HCT116 (cell line): ENCODE data around the gene BRD2. TPM values are rescaled to one million over a fixed set of nuclear protein-coding genes. Genes with fewer than 3 reads are reported as not detected.

Experiments
- ATAC-seq: fragments of 200-7000 bp; cut with Tn5 transposase; 2 replicates; pipeline ENCODE4 v1.9.1; 2020; ENCODE audit warnings: mild to moderate bottlenecking, moderate library complexity
- BruUV-seq: library from RNA; stranded (reverse); fragments of 400-500 nt; replicated peaks from 2 replicates; lab custom pipeline; 2021; lab: Mats Ljungman, UMichigan
- CTCF ChIA-PET: fragments of 300-600 bp; sonication (Branson Sonifier 250); formaldehyde crosslinking; loops from one replicate; lab custom pipeline; 2021; ENCODE audit warnings: antibody characterized with exemption; lab: Charles Lee
- POLR2A ChIA-PET: fragments of 300-600, 350-600 bp; sonication (Branson Sonifier 250); formaldehyde crosslinking; loops from one replicate; lab custom pipeline; 2021; ENCODE audit warnings: antibody characterized with exemption; lab: Charles Lee
- RAD21 ChIA-PET, 2 experiments: fragments of 300-600 bp; sonication (Branson Sonifier 250); formaldehyde crosslinking; loops; one replicate each; lab custom pipeline; 2023; ENCODE audit warnings: low total read pairs in 2 of 2; ENCODE audit not compliant: uncharacterized antibody in 2 of 2, unreplicated experiment in 2 of 2, low non-redundant PET in 1 of 2; lab: Charles Lee
- DNase-seq: peaks from one replicate; pipeline ENCODE4 v3.0.0-alpha.2; 2010; ENCODE audit warnings: low read depth, low spot score
- H2AFZ ChIP-seq: fragments of 200-600 bp; shearing (Covaris generic), sonication (generic); 2 replicates; pipeline ENCODE4 v1.6.1; 2017; ENCODE audit warnings: low read depth, mixed run types, mixed read lengths, antibody characterized with exemption, low read length; ENCODE audit not compliant: poor library complexity, severe bottlenecking
- H3K27ac ChIP-seq: 2 replicates; pipeline ENCODE4 v1.5.1; 2012; ENCODE audit warnings: low read depth, low read length
- H3K27me3 ChIP-seq: fragments of 200-600 bp; sonication (generic); 2 replicates; pipeline ENCODE4 v1.6.1; 2016; ENCODE audit warnings: mixed run types, low read length, mixed read lengths; ENCODE audit not compliant: insufficient read depth
- H3K36me3 ChIP-seq, 2 experiments: fragments of 200-500 bp in 1 of 2; fragments of 200-600 bp in 1 of 2; sonication (Bioruptor generic) in 1 of 2; sonication (generic) in 1 of 2; 2 replicates each; pipeline versions ENCODE4 v1.5.1 to v1.6.1; 2014 to 2016; ENCODE audit warnings: low read length in 2 of 2, inconsistent platforms in 1 of 2, mixed read lengths in 1 of 2, mixed run types in 1 of 2; ENCODE audit not compliant: insufficient read depth in 2 of 2, control insufficient read depth in 1 of 2
- H3K4me1 ChIP-seq, 2 experiments: fragments of 200-600 bp in 1 of 2; sonication (generic) in 1 of 2; 2 replicates each; pipeline versions ENCODE4 v1.5.1 to v1.6.1; 2012 to 2017; ENCODE audit warnings: low read length in 2 of 2, inconsistent platforms in 1 of 2, mild to moderate bottlenecking in 1 of 2, mixed read lengths in 1 of 2, mixed run types in 1 of 2, moderate library complexity in 1 of 2; ENCODE audit not compliant: insufficient read depth in 2 of 2, control insufficient read depth in 1 of 2
- H3K4me2 ChIP-seq: fragments of 200-600 bp; sonication (generic); 2 replicates; pipeline ENCODE4 v1.6.1; 2017; ENCODE audit warnings: mixed run types, low read length, mixed read lengths
- H3K4me3 ChIP-seq, 2 experiments: fragments of 200-600 bp in 1 of 2; sonication (generic) in 1 of 2; replicated peaks in 1 of 2; 2 replicates each; pipeline ENCODE4 v1.5.1; 2011 to 2016; ENCODE audit warnings: low read length in 2 of 2, control low read depth in 1 of 2, low read depth in 1 of 2, mild to moderate bottlenecking in 1 of 2, mixed read lengths in 1 of 2, mixed run types in 1 of 2
- H3K79me2 ChIP-seq: fragments of 200-600 bp; sonication (generic); 2 replicates; pipeline ENCODE4 v1.6.1; 2017; ENCODE audit warnings: mild to moderate bottlenecking, mixed run types, low read length, moderate library complexity, mixed read lengths; ENCODE audit not compliant: insufficient read depth
- H3K9ac ChIP-seq: fragments of 200-600 bp; sonication (generic); 2 replicates; pipeline ENCODE4 v1.6.1; 2016; ENCODE audit warnings: low read length, mixed read lengths
- H3K9me2 ChIP-seq: fragments of 200-600 bp; sonication (generic), shearing (Covaris generic); 2 replicates; pipeline ENCODE4 v1.6.1; 2017; ENCODE audit warnings: mixed run types, mild to moderate bottlenecking, moderate library complexity; ENCODE audit not compliant: insufficient read depth
- H3K9me3 ChIP-seq, 2 experiments: fragments of 200-500 bp in 1 of 2; fragments of 200-600 bp in 1 of 2; sonication (Bioruptor generic) in 1 of 2; sonication (generic) in 1 of 2; 2 replicates each; pipeline ENCODE4 v1.6.1; 2014 to 2017; ENCODE audit warnings: low read length in 2 of 2, mixed read lengths in 2 of 2, inconsistent platforms in 1 of 2, low read depth in 1 of 2, mild to moderate bottlenecking in 1 of 2, mixed run types in 1 of 2, moderate library complexity in 1 of 2; ENCODE audit not compliant: control insufficient read depth in 1 of 2, insufficient read depth in 1 of 2
- H4K20me1 ChIP-seq: fragments of 200-600 bp; sonication (generic), shearing (Covaris generic); 2 replicates; pipeline ENCODE4 v1.6.1; 2017; ENCODE audit warnings: mixed run types, mild to moderate bottlenecking, moderate library complexity; ENCODE audit not compliant: insufficient read depth
- ATF3 ChIP-seq: IDR thresholded peaks from 2 replicates; pipeline ENCODE4 v1.6.1; 2012
- CBX3 ChIP-seq: IDR thresholded peaks from 2 replicates; pipeline ENCODE4 v1.6.1; 2012; ENCODE audit warnings: low read depth
- CTCF ChIP-seq, 3 experiments: fragments of 200-600 bp in 1 of 3; sonication (generic) in 1 of 3; IDR thresholded peaks in 2 of 3; conservative IDR thresholded peaks in 1 of 3; 2 replicates each; pipeline ENCODE4 v1.5.1; 2012 to 2017; ENCODE audit warnings: low read depth in 2 of 3, low read length in 2 of 3, antibody characterized with exemption in 1 of 3, borderline replicate concordance in 1 of 3, control low read depth in 1 of 3, mild to moderate bottlenecking in 1 of 3, mixed read lengths in 1 of 3, mixed run types in 1 of 3, moderate library complexity in 1 of 3; ENCODE audit not compliant: insufficient read depth in 1 of 3
- ELF1 ChIP-seq: IDR thresholded peaks from 2 replicates; pipeline ENCODE4 v1.6.1; 2012; ENCODE audit warnings: low read depth, borderline replicate concordance
- FOSL1 ChIP-seq: IDR thresholded peaks from 2 replicates; pipeline ENCODE4 v1.6.1; 2012; ENCODE audit warnings: low read depth
- JUND ChIP-seq: IDR thresholded peaks from 2 replicates; pipeline ENCODE4 v1.6.1; 2012
- MAX ChIP-seq: IDR thresholded peaks from 2 replicates; pipeline ENCODE4 v1.6.1; 2012
- POLR2A ChIP-seq: IDR thresholded peaks from 2 replicates; pipeline ENCODE4 v1.7.0; 2011; ENCODE audit warnings: borderline replicate concordance; ENCODE audit not compliant: insufficient read depth, insufficient read length; ENCODE audit errors: extremely low read depth
- POLR2AphosphoS5 ChIP-seq: IDR thresholded peaks from 2 replicates; pipeline ENCODE4 v1.6.1; 2011; ENCODE audit warnings: mild to moderate bottlenecking, low read depth, low read length, moderate library complexity
- RAD21 ChIP-seq: IDR thresholded peaks from 2 replicates; pipeline ENCODE4 v1.6.1; 2012; ENCODE audit warnings: low read depth, mild to moderate bottlenecking
- SIN3A ChIP-seq: IDR thresholded peaks from 2 replicates; pipeline ENCODE4 v1.6.1; 2012; ENCODE audit warnings: low read depth
- SP1 ChIP-seq: IDR thresholded peaks from 2 replicates; pipeline ENCODE4 v1.6.1; 2012; ENCODE audit warnings: low read depth
- SRF ChIP-seq: IDR thresholded peaks from 2 replicates; pipeline ENCODE4 v1.6.1; 2012; ENCODE audit warnings: low read depth
- TCF7L2 ChIP-seq: IDR thresholded peaks from 2 replicates; pipeline ENCODE4 v1.7.0; 2011; ENCODE audit warnings: borderline replicate concordance, inconsistent platforms; ENCODE audit not compliant: insufficient read depth, insufficient read length; ENCODE audit errors: extremely low read depth
- YY1 ChIP-seq: IDR thresholded peaks from 2 replicates; pipeline ENCODE4 v1.6.1; 2011; ENCODE audit warnings: low read length, low read depth, moderate library complexity, mild to moderate bottlenecking; ENCODE audit not compliant: insufficient replicate concordance; ENCODE audit errors: extremely low read depth
- ZBTB33 ChIP-seq: IDR thresholded peaks from 2 replicates; pipeline ENCODE4 v1.6.1; 2011; ENCODE audit warnings: mild to moderate bottlenecking, low read length, moderate library complexity; ENCODE audit not compliant: insufficient replicate concordance; ENCODE audit errors: extremely low read depth
- ZNF274 ChIP-seq: fragments of 200-500 bp; sonication (Bioruptor generic); IDR thresholded peaks from 2 replicates; pipeline ENCODE4 v1.6.1; 2014; ENCODE audit warnings: mild to moderate bottlenecking, low read depth, low read length, inconsistent platforms
- intact Hi-C: fragments of 100-400 bp; cut with micrococcal nuclease; formaldehyde crosslinking; loops from 2 replicates; pipeline ENCODE4 v1.10.0; 2022
- total RNA-seq: library from RNA; stranded (reverse); gene quantifications from one replicate; pipeline ENCODE4 v1.2.1, GENCODE V29; 2021; ENCODE audit not compliant: unreplicated experiment

BRD2 gene
- total RNA-seq, 1 experiment from 2014 or later = 260 TPM

- no peaks in the 10 kb centered on the region for H3K9me2 ChIP-seq
- no peak overlapping the region for H2AFZ ChIP-seq
- no peaks in the 10 kb centered on the region for H4K20me1 ChIP-seq
- BruUV-seq = no TSS peak
- no peak overlapping the region for H3K9ac ChIP-seq
- H3K27me3 ChIP-seq = no peaks in the 10 kb centered on the region
- POLR2A ChIA-PET = interaction anchor here (0.6 kb wide), 1 partner anchor 270 kb away, joined by 3 read pairs; no protein-coding TSS in a partner anchor
- no peak overlapping the region for H3K27ac ChIP-seq
- no peak for ATAC-seq
- RAD21 ChIA-PET = no interaction called here
- no peak overlapping the region for H3K4me2 ChIP-seq
- H3K4me1 ChIP-seq = peaks cover 4 to 11% of the 10 kb centered on the region in 2 experiments; a peak in 3 of 4 replicates
- no peak overlapping the region for H3K4me3 ChIP-seq
- intact Hi-C loops = no loop called here
- H3K9me3 ChIP-seq = no peaks in the 10 kb centered on the region
- no peak for DNase-seq
- no peak for TF ChIP-seq ZNF274
- no peak for TF ChIP-seq ELF1
- no peak for TF ChIP-seq JUND
- no peak for TF ChIP-seq TCF7L2
- TF ChIP-seq SRF = no peak
- TF ChIP-seq POLR2A = no peak
- TF ChIP-seq RAD21 = no peak
- no peak for TF ChIP-seq ZBTB33
- no peak for TF ChIP-seq SIN3A
- TF ChIP-seq CBX3 = no peak
- no peak for TF ChIP-seq SP1
- TF ChIP-seq ATF3 = no peak
- TF ChIP-seq YY1 = no peak
- no peak for TF ChIP-seq POLR2AphosphoS5
- no peak for TF ChIP-seq FOSL1
- no peak for TF ChIP-seq MAX
- TF ChIP-seq CTCF (IDR thresholded peaks at IDR 0.05 in 2 of 3, conservative IDR thresholded peaks at IDR 0.05 in 1 of 3; ENCODE audit: borderline replicate concordance in 1 of 3, insufficient read depth in 1 of 3, low read depth in 2 of 3, low read length in 2 of 3) = no peak
- no peaks in the 10 kb centered on the region for H3K36me3 ChIP-seq
- CTCF ChIA-PET = no interaction called here
- H3K79me2 ChIP-seq = no peaks in the 10 kb centered on the region
Measured at GRCh38 chr6:32936239-32937152, 31.9 kb upstream of the BRD2 start.
